H1 (cell line): ENCODE measurements around the gene RASL10B. TPM values are rescaled to one million over a fixed set of nuclear protein-coding genes. Genes with fewer than 3 reads are reported as not detected.

Source experiments
- ASH2L ChIP-seq: fragments of 200-600, 300-600 bp; sonication (generic); IDR thresholded peaks from one replicate; pipeline ENCODE4 v1.7.1; 2017; ENCODE audit warnings: low read length
- BCL11A ChIP-seq, 2 experiments: IDR thresholded peaks; one replicate each; pipeline ENCODE4 v1.6.1; 2011; ENCODE audit warnings: low read depth in 2 of 2, low read length in 2 of 2, mild to moderate bottlenecking in 2 of 2
- CEBPB ChIP-seq: IDR thresholded peaks from 2 replicates; pipeline ENCODE4 v1.6.1; 2012; ENCODE audit warnings: low read depth, low read length
- CHD7 ChIP-seq: fragments of 300-600 bp; sonication (generic); IDR thresholded peaks from 2 replicates; pipeline ENCODE4 v1.7.1; 2012; ENCODE audit warnings: low read length, moderate library complexity, mild to moderate bottlenecking, inconsistent platforms; ENCODE audit not compliant: insufficient replicate concordance
- EGR1 ChIP-seq: IDR thresholded peaks from 2 replicates; pipeline ENCODE4 v1.6.1; 2011; ENCODE audit warnings: low read depth, low read length, borderline replicate concordance
- GABPA ChIP-seq: IDR thresholded peaks from 2 replicates; pipeline ENCODE4 v1.6.1; 2011; ENCODE audit warnings: mild to moderate bottlenecking, low read length, moderate library complexity, borderline replicate concordance; ENCODE audit not compliant: insufficient read depth
- NRF1 ChIP-seq: IDR thresholded peaks from 2 replicates; pipeline ENCODE4 v1.6.1; 2011; ENCODE audit warnings: mild to moderate bottlenecking, low read depth, low read length, improper control_type of control experiment
- POLR2A ChIP-seq, 2 experiments: IDR thresholded peaks; 1 replicate in 1 of 2; 2 replicates in 1 of 2; pipeline ENCODE4 v1.6.1; 2011; ENCODE audit warnings: low read depth in 2 of 2, low read length in 2 of 2, mild to moderate bottlenecking in 2 of 2; ENCODE audit errors: control extremely low read depth in 1 of 2
- POU5F1 ChIP-seq: IDR thresholded peaks from 2 replicates; pipeline ENCODE4 v1.6.1; 2011; ENCODE audit warnings: low read depth, mild to moderate bottlenecking, low read length, moderate library complexity
- RBBP5 ChIP-seq: IDR thresholded peaks from 2 replicates; pipeline ENCODE4 v1.7.1; 2012; ENCODE audit warnings: low read depth, mild to moderate bottlenecking, inconsistent platforms, low read length, moderate library complexity, borderline replicate concordance
- RFX5 ChIP-seq: IDR thresholded peaks from 2 replicates; pipeline ENCODE4 v1.6.1; 2011; ENCODE audit warnings: low read depth, low read length, improper control_type of control experiment, borderline replicate concordance
- polyA plus RNA-seq, 7 experiments: library from polyadenylated mRNA; depleted of rRNA in 3 of 7; stranded (reverse) in 5 of 7; unstranded in 2 of 7; fragments of >200 nt in 5 of 7; fragments of 200-250 nt in 2 of 7; gene quantifications; 1 replicate in 5 of 7; 2 replicates in 1 of 7; 4 replicates in 1 of 7; pipeline versions ENCODE4 v1.2.1 to v1.2.3, GENCODE V29; 2011 to 2013; ENCODE audit warnings: missing spikeins in 2 of 7, mixed read lengths in 2 of 7
- total RNA-seq: library from RNA; stranded (reverse); fragmentation: NEBNext Ultra II Directional; extraction: Animal tissue kit (Norgen Biotek cat#: 25700); gene quantifications from 2 replicates; pipeline ENCODE4 v1.2.1, GENCODE V29; 2021

RASL10B gene
- total and polyA plus RNA-seq, 2 of the 8 experiments (the other 6 are each of a cell fraction or from before 2014, with no cell fraction given) = 17.5 to 22.8 TPM

GRCh38 chr17:35766489-35766877 lies 35.0 kb downstream of the RASL10B start (continued):
- no peak for TF ChIP-seq CHD7
- no peak for TF ChIP-seq BCL11A (IDR thresholded peaks at IDR 0.05; ENCODE audit: low read depth in 2 of 2, low read length in 2 of 2)
- TF ChIP-seq RBBP5 = no peak
- TF ChIP-seq NRF1 = no peak
- TF ChIP-seq ASH2L = no peak
- no peak for TF ChIP-seq POLR2A (IDR thresholded peaks at IDR 0.05; ENCODE audit: control extremely low read depth in 1 of 2, low read depth in 2 of 2, low read length in 2 of 2)
- TF ChIP-seq RFX5 = no peak
- TF ChIP-seq CEBPB = no peak
- TF ChIP-seq POU5F1 = no peak
- TF ChIP-seq EGR1 = no peak
- TF ChIP-seq GABPA = no peak
